HG03457 (cell line): ENCODE measurements around the gene KIAA0040.

Experiments used
- ATAC-seq: cut with Tn5 transposase; IDR thresholded peaks from one replicate; pipeline ENCODE4 v1.9.1; 2021; ENCODE audit warnings: moderate number of reproducible peaks; ENCODE audit not compliant: unreplicated experiment

KIAA0040 gene

GRCh38 chr1:175192630-175193526 lies at the start of gene KIAA0040:
KIAA0040 (minus strand) TSS chr1:175192776; CDS start chr1:175161013, 31,763 bp downstream.
- ATAC-seq: peak; percentile 36

GRCh38 chr1:175237389-175237788 lies 44.8 kb upstream of the KIAA0040 start:
- ATAC-seq: peak; percentile 71

GRCh38 chr1:175234639-175235038 lies 42.1 kb upstream of the KIAA0040 start:
- ATAC-seq: no peak

GRCh38 chr1:175232335-175232734 lies 39.8 kb upstream of the KIAA0040 start:
- ATAC-seq: no peak

- ATAC-seq: peak; percentile 5
Measured at GRCh38 chr1:175225805-175226129, 33.2 kb upstream of the KIAA0040 start.

- ATAC-seq: no peak
Measured at GRCh38 chr1:175222296-175222938, 29.8 kb upstream of the KIAA0040 start.

- ATAC-seq: no peak
Measured at GRCh38 chr1:175221557-175222175, 29.1 kb upstream of the KIAA0040 start.

GRCh38 chr1:175220853-175221556 lies 28.4 kb upstream of the KIAA0040 start:
- no peak for ATAC-seq

- no peak for ATAC-seq
Measured at GRCh38 chr1:175219774-175220173, 27.2 kb upstream of the KIAA0040 start.

- no peak for ATAC-seq
Measured at GRCh38 chr1:175218786-175219434, 26.3 kb upstream of the KIAA0040 start.

GRCh38 chr1:175217721-175218531 lies 25.4 kb upstream of the KIAA0040 start:
- no peak for ATAC-seq

- no peak for ATAC-seq
Measured at GRCh38 chr1:175216444-175216843, 23.9 kb upstream of the KIAA0040 start.

GRCh38 chr1:175211656-175212055 lies 19.1 kb upstream of the KIAA0040 start:
- ATAC-seq: no peak

- no peak for ATAC-seq
Measured at GRCh38 chr1:175210744-175211143, 18.2 kb upstream of the KIAA0040 start.

GRCh38 chr1:175209493-175209921 lies 16.9 kb upstream of the KIAA0040 start:
- ATAC-seq: no peak

GRCh38 chr1:175208773-175209492 lies 16.4 kb upstream of the KIAA0040 start:
- peak; percentile 86 for ATAC-seq

GRCh38 chr1:175207971-175208370 lies 15.4 kb upstream of the KIAA0040 start:
- ATAC-seq: no peak

- ATAC-seq: no peak
Measured at GRCh38 chr1:175206687-175207086, 14.1 kb upstream of the KIAA0040 start.

GRCh38 chr1:175204330-175204729 lies 11.8 kb upstream of the KIAA0040 start:
- no peak for ATAC-seq
